ENCODE results near the gene GPATCH1.

DNA sequence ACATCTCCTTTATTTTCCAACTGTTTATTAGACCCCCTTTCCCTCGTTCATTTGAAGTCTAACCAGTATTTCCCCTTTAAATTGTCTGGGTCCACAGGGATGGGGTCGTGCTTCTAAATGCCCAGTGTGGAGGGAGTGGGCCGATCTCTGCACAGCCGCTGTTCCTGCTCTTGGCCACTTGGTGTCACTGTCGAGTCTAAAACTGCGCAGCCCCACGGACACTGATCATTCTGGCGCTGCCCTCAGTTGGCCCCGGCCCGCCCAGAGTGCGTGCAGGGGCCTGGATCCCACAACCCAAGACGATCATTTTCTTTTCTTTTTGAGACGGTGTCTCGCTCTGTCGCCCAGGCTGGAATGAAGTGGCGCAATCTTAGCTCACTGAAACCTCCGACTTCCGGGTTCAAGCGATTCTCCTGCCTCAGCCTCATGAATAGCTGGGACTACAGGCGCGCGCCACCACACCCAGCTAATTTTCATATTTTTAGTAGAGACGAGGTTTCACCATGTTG lies 63.0 kb downstream of the GPATCH1 start:
- TF ChIP-seq POLR2AphosphoS5 (IDR thresholded peaks at IDR 0.05; ENCODE audit: borderline replicate concordance, low read depth, low read length) (no peak), EZH2 (IDR thresholded peaks at IDR 0.05) (no peak), FOXP2 (optimal IDR thresholded peaks at IDR 0.05; ENCODE audit: control extremely low read depth, extremely low read length, insufficient read depth) (no peak)
